ENCODE data around the gene NDUFAF4.

- TF ChIP-seq NFXL1 (IDR thresholded peaks at IDR 0.05; ENCODE audit: borderline replicate concordance): no peak
- TF ChIP-seq REST (IDR thresholded peaks at IDR 0.05; ENCODE audit: low read depth, low read length): no peak
- TF ChIP-seq RAD51 (IDR thresholded peaks at IDR 0.05): no peak
- TF ChIP-seq CEBPB (IDR thresholded peaks at IDR 0.05; ENCODE audit: borderline replicate concordance in 1 of 2, low read depth in 2 of 2, low read length in 2 of 2): no peak
- TF ChIP-seq CTCF (IDR thresholded peaks at IDR 0.05 in 2 of 3, conservative IDR thresholded peaks at IDR 0.05 in 1 of 3; ENCODE audit: control insufficient read depth in 2 of 3, extremely low read depth in 1 of 3, insufficient read depth in 1 of 3, low read depth in 3 of 3, low read length in 3 of 3): no peak
- no peak for TF ChIP-seq EZH2 (IDR thresholded peaks at IDR 0.05; ENCODE audit: borderline replicate concordance, control insufficient read depth, low read depth, low read length)
- TF ChIP-seq SMARCA5 (IDR thresholded peaks at IDR 0.05): no peak
- TF ChIP-seq SIN3A (IDR thresholded peaks at IDR 0.05; ENCODE audit: low read depth, low read length): no peak
- TF ChIP-seq POLR2AphosphoS5 (IDR thresholded peaks at IDR 0.05; ENCODE audit: low read length): no peak
- no peak for TF ChIP-seq ZBTB33 (IDR thresholded peaks at IDR 0.05)
Observed at GRCh38 chr6:96923400-96923799, 25.7 kb upstream of the NDUFAF4 start.

All from GM12878 (cell line).